Natural killer cell (primary cell): Measurements from ENCODE around the gene SORCS2. TPM values are rescaled to one million over a fixed set of nuclear protein-coding genes. Genes with fewer than 3 reads are reported as not detected.

Experiments
- ATAC-seq, 3 donors: fragments of 150-1000 bp in 2 of 3; fragments of 200-7000 bp in 1 of 3; cut with Tn5 transposase; 1 replicate in 1 of 3; 2 replicates in 2 of 3; pipeline ENCODE4 v1.10.0; 2021; ENCODE audit warnings: mild to moderate bottlenecking in 2 of 3, moderate library complexity in 2 of 3
- DNase-seq, 2 donors: peaks; one replicate each; pipeline versions ENCODE4 v3.0.0 to v3.0.0-alpha.2; 2013 to 2021; ENCODE audit warnings: mixed read lengths in 1 of 2
- H3K27ac ChIP-seq: one replicate; pipeline ENCODE4 v1.5.1; 2013; ENCODE audit warnings: mild to moderate bottlenecking, low read length
- H3K27me3 ChIP-seq: one replicate; pipeline ENCODE4 v1.6.1; 2013; ENCODE audit warnings: low read length; ENCODE audit not compliant: control insufficient read depth, insufficient read depth
- H3K36me3 ChIP-seq: one replicate; pipeline ENCODE4 v1.6.1; 2013; ENCODE audit warnings: low read length; ENCODE audit not compliant: control insufficient read depth, insufficient read depth
- H3K4me1 ChIP-seq: one replicate; pipeline ENCODE4 v1.6.1; 2013; ENCODE audit warnings: low read length; ENCODE audit not compliant: control insufficient read depth, insufficient read depth
- H3K4me3 ChIP-seq: one replicate; pipeline ENCODE4 v1.5.1; 2013; ENCODE audit warnings: low read length
- H3K9me3 ChIP-seq: one replicate; pipeline ENCODE4 v1.6.1; 2013; ENCODE audit warnings: low read length; ENCODE audit not compliant: control insufficient read depth, insufficient read depth
- H3K27ac Mint-ChIP-seq, 2 donors: one replicate each; pipeline ENCODE4 v1.8.0; 2022; ENCODE audit warnings: mild to moderate bottlenecking in 2 of 2, mixed read lengths in 2 of 2, moderate library complexity in 1 of 2
- H3K27me3 Mint-ChIP-seq, 2 donors: one replicate each; pipeline ENCODE4 v1.8.0; 2022; ENCODE audit warnings: low read depth in 2 of 2, mixed read lengths in 2 of 2
- H3K36me3 Mint-ChIP-seq: one replicate; pipeline ENCODE4 v1.8.0; 2022; ENCODE audit warnings: mixed read lengths
- H3K4me1 Mint-ChIP-seq, 2 donors: one replicate each; pipeline ENCODE4 v1.8.0; 2022; ENCODE audit warnings: mixed read lengths in 2 of 2
- H3K4me3 Mint-ChIP-seq: one replicate; pipeline ENCODE4 v1.8.0; 2022; ENCODE audit warnings: mild to moderate bottlenecking, moderate library complexity, mixed read lengths
- H3K9me3 Mint-ChIP-seq, 2 donors: one replicate each; pipeline ENCODE4 v1.8.0; 2022; ENCODE audit warnings: mixed read lengths in 2 of 2
- CTCF ChIP-seq: fragments of 200-600 bp; IDR thresholded peaks from one replicate; pipeline ENCODE4 v1.8.0; 2022; ENCODE audit warnings: antibody characterized with exemption
- WGBS: methylation state at CpG from one replicate; pipeline ENCODE4 v1.1.7; 2013; ENCODE audit warnings: missing lambda C conversion rate; ENCODE audit not compliant: insufficient coverage; 5-methylcytosine and 5-hydroxymethylcytosine counted together
- intact Hi-C: fragments of 100-400 bp; cut with micrococcal nuclease; formaldehyde crosslinking; loops from one replicate; pipeline ENCODE4 v1.14.2; 2022
- total RNA-seq, 4 donors: library from RNA; stranded (reverse); fragments of 120-200 nt in 1 of 4; gene quantifications; one replicate each; pipeline versions ENCODE4 v1.2.3 to v1.2.4, GENCODE V29; 2013 to 2022

Gene SORCS2
- total RNA-seq, 3 donors from 2014 or later (not counting 1 experiment from before 2014, with no cell fraction given), result 1.2 to 2.5 (median 1.4) TPM

GRCh38 chr4:7618361-7618760 lies 426.0 kb downstream of the SORCS2 start:
- Mint-ChIP-seq H3K27ac (no peak overlapping the region), H3K4me1 (peaks cover 0 to 11% of the 10 kb centered on the region in 2 donors), H3K4me3 (no peak overlapping the region), H3K27me3 (peaks cover 0 to 9% of the 10 kb centered on the region in 2 donors), H3K9me3 (peaks cover 0 to 2% of the 10 kb centered on the region in 2 donors), H3K36me3 (no peaks in the 10 kb centered on the region)
- Histone ChIP-seq H3K27ac (no peak overlapping the region), H3K9me3 (no peaks in the 10 kb centered on the region), H3K4me1 (peaks cover 6% of the 10 kb centered on the region), H3K27me3 (no peaks in the 10 kb centered on the region), H3K36me3 (no peaks in the 10 kb centered on the region), H3K4me3 (no peak overlapping the region)
- TF ChIP-seq CTCF, result no peak
- ATAC-seq, result no peak
- DNase-seq, result no peak
- intact Hi-C loops, result no loop called here
- 82% methylated on average over 9 of the region's 9 CpGs for WGBS

GRCh38 chr4:7620086-7620813 lies 427.9 kb downstream of the SORCS2 start:
- peaks cover 0 to 17% of the 10 kb centered on the region in 2 donors for H3K27me3 Mint-ChIP-seq
- no peaks in the 10 kb centered on the region for H3K36me3 ChIP-seq
- TF ChIP-seq CTCF, result no peak
- H3K4me3 ChIP-seq, result no peak overlapping the region
- peaks cover 0 to 2% of the 10 kb centered on the region in 2 donors for H3K9me3 Mint-ChIP-seq
- no peaks in the 10 kb centered on the region for H3K9me3 ChIP-seq
- no peak overlapping the region for H3K27ac ChIP-seq
- H3K27ac Mint-ChIP-seq, result no peak overlapping the region
- H3K4me1 Mint-ChIP-seq, result peaks cover 0 to 11% of the 10 kb centered on the region in 2 donors
- DNase-seq (no peak), ATAC-seq (no peak)
- no peaks in the 10 kb centered on the region for H3K27me3 ChIP-seq
- no peak overlapping the region for H3K4me3 Mint-ChIP-seq
- peaks cover 6% of the 10 kb centered on the region for H3K4me1 ChIP-seq
- intact Hi-C loops, result no loop called here
- 50% methylated on average over 16 of the region's 16 CpGs for WGBS
- H3K36me3 Mint-ChIP-seq, result no peaks in the 10 kb centered on the region

GRCh38 chr4:7620814-7621176 lies 428.5 kb downstream of the SORCS2 start:
- Mint-ChIP-seq H3K4me3 (no peak overlapping the region), H3K4me1 (peaks cover 0 to 11% of the 10 kb centered on the region in 2 donors), H3K36me3 (no peaks in the 10 kb centered on the region), H3K27me3 (peaks cover 0 to 20% of the 10 kb centered on the region in 2 donors), H3K9me3 (peaks cover 0 to 2% of the 10 kb centered on the region in 2 donors), H3K27ac (peak overlapping the region in 1 of 2 donors; percentile 0)
- no peaks in the 10 kb centered on the region for H3K9me3 ChIP-seq
- TF ChIP-seq CTCF, result no peak
- 62% methylated on average over 9 of the region's 10 CpGs for WGBS
- no peak overlapping the region for H3K4me3 ChIP-seq
- peaks cover 6% of the 10 kb centered on the region for H3K4me1 ChIP-seq
- DNase-seq (no peak), ATAC-seq (no peak)
- no peaks in the 10 kb centered on the region for H3K36me3 ChIP-seq
- H3K27me3 ChIP-seq, result no peaks in the 10 kb centered on the region
- intact Hi-C loops, result no loop called here
- no peak overlapping the region for H3K27ac ChIP-seq
